Common myeloid progenitor, CD34-positive (primary cell): ENCODE data around the gene TMEM45B.
"Not testable (repeated sequence)": the region's sequence is repeated elsewhere in the genome, so short reads cannot be mapped to it uniquely, and the experiment has no call there.

ENCODE experiments used
- CTCF ChIA-PET: fragments of 350-600 bp; sonication (Branson Sonifier 250); formaldehyde crosslinking; loops from one replicate; lab custom pipeline; 2021; ENCODE audit warnings: antibody characterized with exemption; lab: Charles Lee
- POLR2A ChIA-PET: fragments of 350-600 bp; sonication (Branson Sonifier 250); formaldehyde crosslinking; loops from one replicate; lab custom pipeline; 2021; ENCODE audit warnings: antibody characterized with exemption; lab: Charles Lee
- DNase-seq, 3 donors: peaks; one replicate each; pipeline versions ENCODE4 v3.0.0 to v3.0.0-alpha.2; 2013
- H3K27ac ChIP-seq, 2 experiments: 1 replicate in 1 of 2; 2 replicates in 1 of 2; pipeline ENCODE4 v1.7.0; 2013; ENCODE audit warnings: inconsistent platforms in 2 of 2, low read length in 2 of 2, mild to moderate bottlenecking in 2 of 2, low read depth in 1 of 2, moderate library complexity in 1 of 2; ENCODE audit not compliant: severe bottlenecking in 2 of 2, insufficient read depth in 1 of 2, poor library complexity in 1 of 2
- H3K27me3 ChIP-seq, 5 experiments: replicated peaks in 2 of 5; 1 replicate in 3 of 5; 2 replicates in 2 of 5; pipeline versions ENCODE4 v1.6.1 to v1.7.0; 2013; ENCODE audit warnings: low read length in 4 of 5, mild to moderate bottlenecking in 2 of 5, moderate library complexity in 2 of 5, inconsistent platforms in 1 of 5; ENCODE audit not compliant: insufficient read depth in 5 of 5, control insufficient read depth in 4 of 5
- H3K36me3 ChIP-seq, 4 experiments: 1 replicate in 2 of 4; 2 replicates in 2 of 4; pipeline versions ENCODE4 v1.6.1 to v1.7.0; 2013; ENCODE audit warnings: low read length in 3 of 4, control low read depth in 1 of 4, mild to moderate bottlenecking in 1 of 4; ENCODE audit not compliant: control insufficient read depth in 4 of 4, insufficient read depth in 4 of 4
- H3K4me1 ChIP-seq, 4 experiments: 1 replicate in 3 of 4; 2 replicates in 1 of 4; pipeline versions ENCODE4 v1.6.1 to v1.7.1; 2013; ENCODE audit warnings: low read length in 3 of 4, mild to moderate bottlenecking in 3 of 4, control low read depth in 1 of 4, inconsistent platforms in 1 of 4, moderate library complexity in 1 of 4; ENCODE audit not compliant: control insufficient read depth in 4 of 4, insufficient read depth in 4 of 4; ENCODE audit errors: control extremely low read depth in 1 of 4
- H3K4me3 ChIP-seq, 7 experiments: 1 replicate in 4 of 7; 2 replicates in 3 of 7; pipeline versions ENCODE4 v1.5.1 to v1.7.0; 2013; ENCODE audit warnings: mild to moderate bottlenecking in 7 of 7, low read length in 6 of 7, moderate library complexity in 6 of 7, inconsistent platforms in 2 of 7, low read depth in 2 of 7, control low read depth in 1 of 7; ENCODE audit not compliant: insufficient read depth in 4 of 7, control insufficient read depth in 1 of 7; ENCODE audit errors: extremely low read depth in 1 of 7
- H3K9me3 ChIP-seq, 5 experiments: 1 replicate in 4 of 5; 2 replicates in 1 of 5; pipeline versions ENCODE4 v1.6.1 to v1.7.1; 2013; ENCODE audit warnings: low read length in 4 of 5, mild to moderate bottlenecking in 2 of 5, inconsistent platforms in 1 of 5, low read depth in 1 of 5, moderate library complexity in 1 of 5; ENCODE audit not compliant: control insufficient read depth in 4 of 5, insufficient read depth in 2 of 5; ENCODE audit errors: control extremely low read depth in 1 of 5
- WGBS: methylation state at CpG from one replicate; pipeline ENCODE4 v1.1.5; 2013; ENCODE audit not compliant: insufficient coverage; 5-methylcytosine and 5-hydroxymethylcytosine counted together

Gene TMEM45B

DNA sequence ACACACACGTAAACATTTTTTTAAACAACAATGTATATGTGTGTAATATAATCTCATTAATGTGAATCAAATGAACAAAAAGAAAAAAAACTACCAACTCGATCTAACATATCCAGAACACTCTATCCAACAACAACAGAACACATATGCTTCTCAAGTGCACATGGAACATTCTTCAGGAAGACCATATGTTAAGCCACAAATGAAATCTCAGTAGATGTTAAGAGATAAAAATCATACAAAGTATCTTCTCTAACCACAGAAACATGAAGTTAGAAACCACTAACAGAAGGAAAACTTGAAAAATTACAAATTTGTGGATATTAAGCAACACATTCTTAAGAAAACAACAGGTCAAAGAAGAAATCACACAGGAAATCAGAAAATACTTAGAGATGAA lies 25.5 kb upstream of the TMEM45B start:
- no peak for DNase-seq
- H3K27ac ChIP-seq = no peak overlapping the region
- no CpG with 5 or more reads among the region's 2 CpGs for WGBS
- peaks cover 0 to 5% (median 2%) of the 10 kb centered on the region in 5 experiments for H3K9me3 ChIP-seq
- no peaks in the 10 kb centered on the region for H3K36me3 ChIP-seq
- peaks cover 0 to 3% (median 0%) of the 10 kb centered on the region in 5 experiments for H3K27me3 ChIP-seq
- H3K4me1 ChIP-seq = no peaks in the 10 kb centered on the region
- H3K4me3 ChIP-seq = no peak overlapping the region
- ChIA-PET CTCF (no interaction called here), POLR2A (no interaction called here)

DNA sequence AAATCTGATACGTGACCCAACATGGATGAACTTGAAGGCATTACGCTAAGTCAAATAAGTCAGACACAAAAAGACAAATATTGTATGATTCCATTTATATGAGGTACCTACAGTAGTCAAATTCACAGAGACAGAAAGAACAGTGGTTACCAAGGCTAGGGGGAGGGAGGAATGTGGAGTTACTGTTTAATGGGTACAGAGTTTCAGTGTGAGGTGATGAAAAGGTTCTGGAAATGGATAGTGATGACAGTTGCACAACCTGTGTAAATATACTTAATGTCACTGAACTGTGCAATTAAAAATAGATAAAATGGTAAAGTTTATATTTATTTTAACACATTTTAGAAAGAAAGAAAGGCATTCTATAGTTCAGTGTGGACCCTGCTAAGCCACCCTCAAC lies 24.1 kb upstream of the TMEM45B start:
- WGBS = no CpG with 5 or more reads among the region's 2 CpGs
- Histone ChIP-seq H3K9me3 (peaks cover 0 to 13% (median 4%) of the 10 kb centered on the region in 5 experiments), H3K27me3 (peaks cover 0 to 3% (median 0%) of the 10 kb centered on the region in 5 experiments), H3K27ac (no peak overlapping the region), H3K36me3 (no peaks in the 10 kb centered on the region), H3K4me1 (no peaks in the 10 kb centered on the region), H3K4me3 (no peak overlapping the region)
- ChIA-PET CTCF (no interaction called here), POLR2A (no interaction called here)
- DNase-seq = no peak

DNA sequence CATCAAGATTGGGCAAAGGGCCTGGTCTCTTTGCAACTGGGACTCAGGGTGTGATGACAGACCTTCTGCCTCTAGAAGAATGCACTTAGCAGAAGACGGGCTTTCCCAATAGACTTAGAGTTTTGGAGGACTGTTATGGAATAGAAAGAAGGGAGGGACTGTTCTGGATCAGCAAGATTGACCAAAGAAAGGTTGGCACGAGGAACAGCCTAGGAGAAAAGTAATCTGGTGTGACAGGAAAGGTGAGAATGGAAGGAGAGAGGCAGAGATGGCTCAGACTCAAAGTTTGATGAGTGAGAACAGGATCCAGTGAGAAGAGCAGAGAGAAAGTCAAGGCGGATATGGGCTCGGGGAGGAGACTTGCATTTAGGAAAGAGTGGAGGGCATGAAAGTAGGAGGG lies 23.0 kb upstream of the TMEM45B start:
- Histone ChIP-seq H3K9me3 (peaks cover 0 to 16% (median 4%) of the 10 kb centered on the region in 5 experiments), H3K4me3 (no peak overlapping the region), H3K4me1 (no peaks in the 10 kb centered on the region), H3K27me3 (peaks cover 0 to 2% (median 0%) of the 10 kb centered on the region in 5 experiments), H3K36me3 (no peaks in the 10 kb centered on the region), H3K27ac (no peak overlapping the region)
- WGBS = 90% methylated on average over 2 of the region's 4 CpGs
- no peak for DNase-seq
- POLR2A ChIA-PET = no interaction called here
- CTCF ChIA-PET = no interaction called here

DNA sequence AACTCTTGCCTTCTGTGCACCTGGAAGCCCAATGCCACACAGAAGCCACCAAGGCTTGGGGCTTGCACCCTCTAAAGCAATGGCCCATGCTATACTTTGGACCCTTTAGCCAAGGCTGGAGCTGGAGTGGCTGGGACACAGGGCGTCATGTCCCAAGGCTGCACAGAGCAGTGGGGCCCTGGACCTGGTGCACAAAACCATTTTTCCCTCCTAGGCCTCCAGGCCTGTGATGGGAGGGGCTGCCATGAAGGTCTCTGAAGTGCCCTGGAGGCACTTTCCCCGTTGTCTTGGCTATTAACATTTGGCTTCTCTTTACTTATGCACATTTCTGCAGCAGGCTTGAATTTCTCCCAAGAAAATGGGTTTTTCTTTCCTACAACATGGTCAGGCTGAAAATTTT lies 20.6 kb upstream of the TMEM45B start:
- H3K4me1 ChIP-seq = no peaks in the 10 kb centered on the region
- H3K36me3 ChIP-seq = no peaks in the 10 kb centered on the region
- H3K9me3 ChIP-seq = peaks cover 0 to 28% (median 6%) of the 10 kb centered on the region in 5 experiments
- WGBS = 92% methylated on average over 2 of the region's 2 CpGs
- no peak overlapping the region for H3K4me3 ChIP-seq
- H3K27ac ChIP-seq = no peak overlapping the region
- POLR2A ChIA-PET = no interaction called here
- no peak for DNase-seq
- CTCF ChIA-PET = no interaction called here
- H3K27me3 ChIP-seq = peaks cover 0 to 2% (median 0%) of the 10 kb centered on the region in 5 experiments

DNA sequence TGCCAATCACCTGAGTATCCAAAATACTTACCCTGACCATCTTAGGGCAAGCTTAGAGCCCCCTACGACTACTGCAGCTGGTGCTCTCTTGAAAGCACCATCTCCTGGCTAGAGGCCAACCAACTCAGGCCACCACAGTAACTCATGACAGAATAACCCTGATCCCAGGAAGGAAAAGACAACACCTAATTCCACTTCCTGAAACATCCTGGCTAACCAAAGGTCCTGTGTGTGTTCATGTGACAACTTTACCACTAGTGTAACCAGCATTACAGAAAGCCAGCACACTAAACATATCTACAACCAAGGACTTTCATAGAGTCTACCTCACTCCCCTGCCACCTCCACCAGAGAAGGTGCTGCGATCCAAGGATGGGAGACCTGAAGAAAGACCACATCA lies 17.4 kb upstream of the TMEM45B start:
- no peak overlapping the region for H3K4me3 ChIP-seq
- H3K36me3 ChIP-seq = no peaks in the 10 kb centered on the region
- CTCF ChIA-PET = interaction anchor here (2.1 kb wide), 1 partner anchor 12 kb away, joined by 7 read pairs; no protein-coding TSS in a partner anchor
- H3K9me3 ChIP-seq = peaks cover 0 to 30% (median 6%) of the 10 kb centered on the region in 5 experiments
- no peaks in the 10 kb centered on the region for H3K27me3 ChIP-seq
- POLR2A ChIA-PET = no interaction called here
- H3K4me1 ChIP-seq = no peaks in the 10 kb centered on the region
- 100% methylated on average over 1 of the region's 2 CpGs for WGBS
- DNase-seq = no peak
- H3K27ac ChIP-seq = no peak overlapping the region

DNA sequence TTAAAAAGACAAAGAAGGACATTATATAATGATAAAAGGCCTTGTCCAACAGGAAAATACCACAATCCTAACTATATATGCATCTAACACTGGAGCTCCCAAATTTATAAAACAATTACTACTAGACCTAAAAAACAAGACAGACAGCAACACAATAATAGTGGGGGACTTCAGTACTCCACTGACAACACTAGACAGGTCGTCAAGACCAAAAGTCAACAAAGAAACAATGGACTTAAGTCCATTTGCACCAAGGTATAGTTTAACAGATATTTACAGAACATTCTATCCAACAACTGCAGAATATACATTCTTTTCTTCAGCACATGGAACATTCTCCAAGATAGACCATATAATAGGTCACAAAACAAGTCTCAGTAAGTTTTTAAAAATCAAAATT lies 15.5 kb upstream of the TMEM45B start:
- DNase-seq, POLR2A ChIA-PET, H3K27ac ChIP-seq, H3K4me3 ChIP-seq, H3K27me3 ChIP-seq, H3K4me1 ChIP-seq, H3K36me3 ChIP-seq: not testable (repeated sequence)
- H3K9me3 ChIP-seq = peaks cover 0 to 27% (median 6%) of the 10 kb centered on the region in 5 experiments
- WGBS = no CpG with 5 or more reads among the region's 1 CpG
- CTCF ChIA-PET = interaction anchor here (2.1 kb wide), 1 partner anchor 14 kb away, joined by 7 read pairs; no protein-coding TSS in a partner anchor

DNA sequence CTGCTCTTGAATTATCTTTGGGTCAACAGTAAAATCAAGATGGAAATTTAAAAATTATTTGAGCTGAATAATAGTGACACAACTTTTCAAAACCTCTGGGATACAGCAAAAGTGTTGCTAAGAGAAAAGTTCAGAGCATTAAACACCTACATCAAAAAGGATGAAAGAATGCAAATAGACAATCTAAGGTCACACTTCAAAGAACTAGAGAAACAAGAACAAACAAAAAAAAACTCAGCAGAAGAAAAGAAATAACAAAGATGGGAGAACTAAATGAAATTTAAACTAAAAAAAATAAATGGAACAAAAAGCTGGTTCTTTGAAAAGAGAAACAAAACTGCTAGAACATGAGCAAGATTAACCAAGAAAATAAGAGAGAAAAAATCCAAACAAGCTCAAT lies 15.0 kb upstream of the TMEM45B start:
- H3K36me3 ChIP-seq = no peaks in the 10 kb centered on the region
- ChIA-PET POLR2A (no interaction called here), CTCF (interaction anchor here (2.1 kb wide), 1 partner anchor 14 kb away, joined by 7 read pairs; no protein-coding TSS in a partner anchor)
- no peak overlapping the region for H3K4me3 ChIP-seq
- DNase-seq = no peak
- H3K4me1 ChIP-seq = no peaks in the 10 kb centered on the region
- H3K9me3 ChIP-seq = peaks cover 0 to 23% (median 6%) of the 10 kb centered on the region in 5 experiments
- H3K27ac ChIP-seq = no peak overlapping the region
- peaks cover 0 to 2% (median 0%) of the 10 kb centered on the region in 5 experiments for H3K27me3 ChIP-seq
